Heart right ventricle (tissue), 16 donors: Measurements from ENCODE around the gene ZDHHC4. TPM values are rescaled to one million over a fixed set of nuclear protein-coding genes. Genes with fewer than 3 reads are reported as not detected.

ENCODE experiments used
- ATAC-seq, 8 donors: fragments of 200-7000 bp; cut with Tn5 transposase; one replicate each; pipeline ENCODE4 v1.9.1; 2020; ENCODE audit warnings: mild to moderate bottlenecking in 8 of 8, moderate library complexity in 8 of 8, moderate number of reproducible peaks in 1 of 8
- DNase-seq, 2 donors: peaks; one replicate each; pipeline ENCODE4 v3.0.0-alpha.2; 2020
- H3K27ac ChIP-seq, 10 donors: fragments of 200-600 bp; sonication (generic) in 2 of 10; one replicate each; pipeline versions ENCODE4 v1.5.0 to v1.8.0; 2020 to 2022; ENCODE audit warnings: mild to moderate bottlenecking in 3 of 10
- H3K27me3 ChIP-seq, 7 donors: fragments of 200-600 bp; one replicate each; pipeline ENCODE4 v1.8.0; 2021 to 2022; ENCODE audit warnings: mild to moderate bottlenecking in 2 of 7
- H3K36me3 ChIP-seq, 9 donors: fragments of 200-600 bp; sonication (generic) in 1 of 9; one replicate each; pipeline versions ENCODE4 v1.5.0 to v1.8.0; 2020 to 2022; ENCODE audit warnings: mild to moderate bottlenecking in 2 of 9
- H3K4me1 ChIP-seq, 9 donors: fragments of 200-600 bp; sonication (generic) in 1 of 9; one replicate each; pipeline versions ENCODE4 v1.5.0 to v1.8.0; 2020 to 2022; ENCODE audit warnings: mild to moderate bottlenecking in 4 of 9
- H3K4me3 ChIP-seq, 10 donors: fragments of 200-600 bp; sonication (generic) in 2 of 10; one replicate each; pipeline versions ENCODE4 v1.5.0 to v1.8.0; 2020 to 2022; ENCODE audit warnings: mild to moderate bottlenecking in 7 of 10, moderate library complexity in 2 of 10
- H3K9me3 ChIP-seq, 11 donors: fragments of 200-600 bp in 10 of 11; sonication (generic) in 2 of 11; one replicate each; pipeline versions ENCODE4 v1.5.0 to v1.8.0; 2013 to 2022; ENCODE audit warnings: mild to moderate bottlenecking in 2 of 11, control low read depth in 1 of 11, moderate library complexity in 1 of 11
- WGBS, 2 donors: extraction: QIAGEN DNeasy Blood & Tissue Kit; methylation state at CpG; one replicate each; pipeline ENCODE4 v1.1.7; 2013; ENCODE audit warnings: inconsistent platforms in 1 of 2; 5-methylcytosine and 5-hydroxymethylcytosine counted together
- intact Hi-C, 10 donors: fragments of 100-400 bp; cut with DNase I; formaldehyde crosslinking; loops; one replicate each; pipeline versions ENCODE4 v1.11.1 to v1.14.2; 2022
- polyA plus RNA-seq, 2 donors: library from polyadenylated mRNA; stranded (reverse); fragments of 200-250 nt; gene quantifications; one replicate each; pipeline ENCODE4 v1.2.3, GENCODE V29; 2013
- total RNA-seq, 10 donors: library from RNA; stranded (reverse); fragmentation: NEBNext Ultra II Directional in 3 of 10; extraction: Animal tissue kit (Norgen Biotek cat#: 25700) in 3 of 10; gene quantifications; one replicate each; pipeline versions ENCODE4 v1.2.1 to v1.2.4, GENCODE V29; 2021 to 2023
- TF ChIP-seq, protein P1 (sequence below), 9 donors: fragments of 200-600 bp; sonication (generic) in 2 of 9; IDR thresholded peaks; one replicate each; pipeline versions ENCODE4 v1.5.0 to v1.8.0; 2021 to 2022; ENCODE audit warnings: antibody characterized with exemption in 9 of 9, mild to moderate bottlenecking in 5 of 9, moderate library complexity in 1 of 9
- donor health status: Arrhythmogenic right ventricular cardiomyopathy.
- donor health status: ischemic (EF 13 %, LVEDD 7.1; RV severe dilation, severe dysfunction).
- donor health status: healthy with polysubstance abuse.
- donor health status: DM: no; HTN: yes; CAD: no.
- donor health status: DM: no; HTN: no; CAD: no.
- donor health status: ischemic (EF 25% LVEDD 6.9; RV normal size, moderate dysfunction).
- donor health status: ischemic (EF 25% LVEDD 5.7; RV mildly dilated, moderate dysfunction).
- donor health status: healthy.
- donor health status: DM: yes; HTN: yes; CAD: no.
- donor health status: Ischemic cardiomyopathy.
- donor health status: ischemic (EF 35%, LVEDD 5.7; RV mildly dilated, moderate dysfunction).
- donor health status: nonischemic (EF 11% LVEDD 7.7; RV severe dilation, severe dysfunction).
- donor health status: DM: yes; HTN: yes; CAD: no.
- donor health status: PGD.
- donor health status: ischemic (EF 29% LVEDD 5.4; RV normal size, mild dysfunction).
- donor health status: nonischemic (EF 23%, LVEDD 6.1; RV moderate dilation, normal function).

ZDHHC4 gene
- total and polyA plus RNA-seq, 12 donors: 25.5 to 54.2 (median 43.3) TPM

DNA sequence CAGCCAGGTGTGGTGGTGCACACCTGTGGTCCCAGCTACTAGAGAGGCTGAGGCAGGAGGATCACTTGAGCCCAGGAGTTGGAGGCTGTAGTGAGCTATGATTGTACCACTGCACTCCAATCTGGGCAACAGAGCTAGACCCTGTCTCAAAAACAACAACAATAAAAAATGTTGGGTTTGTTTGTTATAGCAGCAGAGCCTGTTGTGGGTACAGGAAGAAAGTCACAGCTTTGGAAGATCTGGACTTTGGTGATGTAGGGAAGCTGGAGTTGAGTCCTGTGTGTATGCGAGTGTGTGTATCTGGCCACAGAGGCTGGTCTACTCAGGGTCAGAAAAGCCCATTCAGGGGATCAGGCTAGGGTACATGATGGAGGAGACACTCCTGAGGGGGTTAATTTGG is 29.9 kb upstream of the ZDHHC4 start:
- intact Hi-C loops: no loop called here
- Histone ChIP-seq H3K4me1 (no peaks in the 10 kb centered on the region), H3K4me3 (no peak overlapping the region), H3K9me3 (no peaks in the 10 kb centered on the region), H3K36me3 (no peaks in the 10 kb centered on the region), H3K27ac (no peak overlapping the region), H3K27me3 (peaks cover 0 to 12% (median 0%) of the 10 kb centered on the region in 7 donors)
- DNase-seq (no peak), ATAC-seq (no peak)
- TF ChIP-seq, protein P1, sequence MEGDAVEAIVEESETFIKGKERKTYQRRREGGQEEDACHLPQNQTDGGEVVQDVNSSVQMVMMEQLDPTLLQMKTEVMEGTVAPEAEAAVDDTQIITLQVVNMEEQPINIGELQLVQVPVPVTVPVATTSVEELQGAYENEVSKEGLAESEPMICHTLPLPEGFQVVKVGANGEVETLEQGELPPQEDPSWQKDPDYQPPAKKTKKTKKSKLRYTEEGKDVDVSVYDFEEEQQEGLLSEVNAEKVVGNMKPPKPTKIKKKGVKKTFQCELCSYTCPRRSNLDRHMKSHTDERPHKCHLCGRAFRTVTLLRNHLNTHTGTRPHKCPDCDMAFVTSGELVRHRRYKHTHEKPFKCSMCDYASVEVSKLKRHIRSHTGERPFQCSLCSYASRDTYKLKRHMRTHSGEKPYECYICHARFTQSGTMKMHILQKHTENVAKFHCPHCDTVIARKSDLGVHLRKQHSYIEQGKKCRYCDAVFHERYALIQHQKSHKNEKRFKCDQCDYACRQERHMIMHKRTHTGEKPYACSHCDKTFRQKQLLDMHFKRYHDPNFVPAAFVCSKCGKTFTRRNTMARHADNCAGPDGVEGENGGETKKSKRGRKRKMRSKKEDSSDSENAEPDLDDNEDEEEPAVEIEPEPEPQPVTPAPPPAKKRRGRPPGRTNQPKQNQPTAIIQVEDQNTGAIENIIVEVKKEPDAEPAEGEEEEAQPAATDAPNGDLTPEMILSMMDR (IDR thresholded peaks at IDR 0.05): no peak
- 96 to 98% methylated on average over 1 of the region's 1 CpG for WGBS, 2 donors

DNA sequence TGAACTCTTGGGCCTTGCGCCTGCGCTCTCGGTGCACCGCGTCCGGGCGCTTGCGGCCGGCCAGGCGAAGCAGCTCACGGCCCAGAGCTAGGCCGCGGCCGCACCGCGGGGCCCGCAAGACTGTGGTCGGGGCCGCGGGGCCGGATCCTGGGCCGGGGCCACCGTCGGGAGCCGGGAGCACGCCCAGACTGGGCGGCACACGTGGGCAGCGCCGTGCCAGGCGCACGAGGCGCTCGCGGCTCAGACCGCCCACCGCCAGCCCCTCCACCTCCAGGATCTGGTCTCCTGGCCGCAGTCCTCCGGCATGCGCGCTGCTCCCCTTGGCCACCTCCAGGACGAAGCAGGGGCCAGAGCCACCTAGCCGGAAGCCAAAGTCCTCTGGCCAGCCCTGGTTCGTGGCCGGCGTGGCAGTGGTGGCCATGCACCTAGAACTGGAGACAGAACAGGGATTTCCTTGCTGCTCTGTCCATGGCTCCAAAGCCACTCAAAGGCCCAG is 26.2 kb upstream of the ZDHHC4 start, which contains the start of gene GRID2IP:
Gene GRID2IP, minus strand, starts transcription at position 446 of the 496 bp plus-strand sequence. Its CDS starts 25 bp downstream, at position 421.
- TF ChIP-seq, protein P1 (IDR thresholded peaks at IDR 0.05): no peak
- ATAC-seq (no peak), DNase-seq (no peak)
- Histone ChIP-seq H3K27ac (no peak within 1 kb of the TSS), H3K4me3 (no peak within 1 kb of the TSS), H3K27me3 (peaks cover 0 to 5% (median 0%) of the 10 kb centered on the region in 7 donors), H3K4me1 (no peaks in the 10 kb centered on the region), H3K9me3 (no peaks in the 10 kb centered on the region), H3K36me3 (no peaks in the 10 kb centered on the region)
- WGBS, 2 donors: 66 to 70% methylated on average over 45 to 46 of the region's 46 CpGs
- intact Hi-C loops: no loop called here

DNA sequence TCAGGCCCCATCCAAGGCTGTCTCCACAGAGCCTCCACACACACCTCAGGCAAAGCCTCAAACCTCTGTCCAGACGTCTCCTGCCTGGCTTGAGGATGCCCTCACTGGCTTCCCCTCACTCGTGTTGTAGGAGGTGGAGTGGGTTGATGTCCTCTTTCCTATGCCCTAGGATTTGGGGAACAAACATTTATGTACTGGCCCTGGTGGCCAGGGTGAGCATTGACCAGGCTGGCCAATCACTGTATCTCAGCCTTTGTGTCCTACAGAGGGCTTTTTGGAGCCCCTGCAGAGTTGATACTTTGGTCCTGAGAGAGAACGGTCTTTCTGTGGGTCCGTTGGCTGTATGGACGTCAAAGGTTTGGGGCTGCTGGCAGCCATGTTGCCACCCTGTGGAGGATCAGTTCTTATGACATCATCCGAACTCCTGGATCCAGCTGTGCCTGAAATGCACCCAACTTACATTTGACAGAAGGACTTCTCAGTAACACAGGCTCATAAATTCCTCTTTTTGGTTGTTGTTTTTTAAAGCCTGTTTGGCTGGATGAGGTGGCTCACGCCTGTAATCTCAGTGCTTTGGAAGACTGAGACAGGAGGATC is 23.7 kb upstream of the ZDHHC4 start:
- 72 to 76% methylated on average over 7 of the region's 7 CpGs for whole genome bisulfite sequencing, 2 donors
- no peaks in the 10 kb centered on the region for H3K36me3 ChIP-seq
- no peak for ATAC-seq
- H3K27ac ChIP-seq: no peak overlapping the region
- H3K4me1 ChIP-seq: no peaks in the 10 kb centered on the region
- TF ChIP-seq, protein P1 (IDR thresholded peaks at IDR 0.05): no peak
- no peaks in the 10 kb centered on the region for H3K9me3 ChIP-seq
- intact Hi-C loops: no loop called here
- DNase-seq: no peak
- peaks cover 0 to 5% (median 0%) of the 10 kb centered on the region in 7 donors for H3K27me3 ChIP-seq
- H3K4me3 ChIP-seq: no peak overlapping the region

DNA sequence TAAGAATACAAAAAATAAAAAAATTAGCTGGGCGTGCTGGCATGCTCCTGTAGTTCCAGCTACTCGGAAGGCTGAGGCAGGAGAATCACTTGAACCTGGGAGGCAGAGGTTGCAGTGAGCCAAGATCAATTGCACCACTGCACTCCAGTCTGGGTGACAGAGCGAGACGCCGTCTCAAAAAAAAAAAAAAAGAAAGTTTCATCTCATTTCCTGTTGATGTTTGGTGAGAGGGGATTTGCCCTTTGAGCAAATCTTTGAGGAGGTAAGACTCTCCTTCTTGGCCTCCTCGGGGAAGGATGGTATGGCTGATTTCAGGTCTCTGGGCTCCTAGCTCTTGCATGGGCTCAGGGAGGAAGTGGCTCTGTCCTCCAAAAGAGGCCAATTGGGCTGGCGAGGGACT is 22.4 kb upstream of the ZDHHC4 start:
- H3K27me3 ChIP-seq: peaks cover 0 to 9% (median 0%) of the 10 kb centered on the region in 7 donors
- H3K36me3 ChIP-seq: no peaks in the 10 kb centered on the region
- H3K9me3 ChIP-seq: no peaks in the 10 kb centered on the region
- ATAC-seq (no peak), DNase-seq (no peak)
- H3K27ac ChIP-seq: no peak overlapping the region
- 75 to 82% methylated on average over 7 of the region's 7 CpGs for WGBS, 2 donors
- H3K4me1 ChIP-seq: no peaks in the 10 kb centered on the region
- TF ChIP-seq, protein P1 (IDR thresholded peaks at IDR 0.05): no peak
- no peak overlapping the region for H3K4me3 ChIP-seq
- intact Hi-C loops: no loop called here
